ENCODE results near the gene TTLL8. TPM values are rescaled to one million over a fixed set of nuclear protein-coding genes. Genes with fewer than 3 reads are reported as not detected.
"Not testable (repeated sequence)": the region's sequence is repeated elsewhere in the genome, so short reads cannot be mapped to it uniquely, and the experiment has no call there.

The TTLL8 gene
- polyA plus RNA-seq, 1 of the 3 experiments (the other 2 are of a cell fraction), result not detected

DNA sequence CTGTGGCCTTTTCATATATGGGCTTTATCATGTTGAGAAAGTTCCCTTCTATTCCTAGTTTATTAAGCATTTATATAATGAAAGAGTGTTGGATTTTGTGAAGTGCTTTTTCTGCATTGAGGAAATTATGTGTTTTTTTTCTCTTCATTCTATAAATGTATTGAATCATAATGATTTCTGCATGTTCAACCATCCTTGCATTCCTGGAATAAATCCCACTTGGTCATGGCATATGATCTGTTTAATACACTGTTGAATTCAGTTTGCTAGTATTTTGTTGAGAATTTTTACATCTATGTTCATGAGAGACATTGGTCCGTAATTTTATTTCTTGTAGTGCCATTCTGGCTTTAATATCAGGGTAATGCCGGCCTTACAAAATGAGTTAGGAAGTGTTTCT, 71.8 kb downstream of the TTLL8 start:
- Histone ChIP-seq H3K27ac (ENCODE audit: low read depth in 2 of 2, low read length in 1 of 2) (no peak overlapping the region), H3K9me2 (no peaks in the 10 kb centered on the region), H2AFZ (ENCODE audit: low read depth) (no peak overlapping the region), H3K4me2 (no peak overlapping the region), H3K27me3 (ENCODE audit: insufficient read depth) (peaks cover 21% of the 10 kb centered on the region), H3K4me3 (ENCODE audit: low read depth in 2 of 2, low read length in 1 of 2) (no peak overlapping the region), H3K79me2 (ENCODE audit: insufficient read depth) (no peaks in the 10 kb centered on the region), H3K9ac (no peak overlapping the region), H3K9me3 (peaks cover 15% of the 10 kb centered on the region; the same call in 1 of the 2 replicates), H3K4me1 (ENCODE audit: control insufficient read depth in 1 of 2, insufficient read depth in 2 of 2, low read depth in 1 of 2, low read length in 1 of 2) (no peaks in the 10 kb centered on the region; a peak in 1 of 4 replicates), H4K20me1 (ENCODE audit: insufficient read depth) (no peaks in the 10 kb centered on the region), H3K36me3 (replicated peaks in 1 of 2; ENCODE audit: control insufficient read depth in 1 of 2, insufficient read depth in 2 of 2, low read length in 1 of 2) (peaks cover 0 to 3% of the 10 kb centered on the region in 2 experiments), H3F3A (replicated peaks; ENCODE audit: insufficient read depth) (peaks cover 4% of the 10 kb centered on the region)
- CTCF ChIA-PET, result no interaction called here
- 54% methylated on average over 2 of the region's 2 CpGs for WGBS (ENCODE audit: low lambda C conversion rate)
- POLR2A ChIA-PET, result no interaction called here
- DNase-seq, result no peak
- TF ChIP-seq, protein P1, sequence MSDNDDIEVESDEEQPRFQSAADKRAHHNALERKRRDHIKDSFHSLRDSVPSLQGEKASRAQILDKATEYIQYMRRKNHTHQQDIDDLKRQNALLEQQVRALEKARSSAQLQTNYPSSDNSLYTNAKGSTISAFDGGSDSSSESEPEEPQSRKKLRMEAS (IDR thresholded peaks at IDR 0.05; ENCODE audit: low read depth), result no peak
- TF ChIP-seq NFIC (IDR thresholded peaks at IDR 0.05; ENCODE audit: borderline replicate concordance) (no peak), MXI1 (IDR thresholded peaks at IDR 0.05; ENCODE audit: low read depth, low read length) (no peak), FOXM1 (IDR thresholded peaks at IDR 0.05; ENCODE audit: low read depth) (no peak), GABPA (IDR thresholded peaks at IDR 0.05; ENCODE audit: low read depth) (no peak), RFX5 (IDR thresholded peaks at IDR 0.05; ENCODE audit: low read length) (no peak), FOXJ3 (CRISPR knock-in tag; IDR thresholded peaks at IDR 0.05) (no peak), MEF2A (IDR thresholded peaks at IDR 0.05; ENCODE audit: borderline replicate concordance, low read depth) (no peak)
- TF ChIP-seq, protein P2, sequence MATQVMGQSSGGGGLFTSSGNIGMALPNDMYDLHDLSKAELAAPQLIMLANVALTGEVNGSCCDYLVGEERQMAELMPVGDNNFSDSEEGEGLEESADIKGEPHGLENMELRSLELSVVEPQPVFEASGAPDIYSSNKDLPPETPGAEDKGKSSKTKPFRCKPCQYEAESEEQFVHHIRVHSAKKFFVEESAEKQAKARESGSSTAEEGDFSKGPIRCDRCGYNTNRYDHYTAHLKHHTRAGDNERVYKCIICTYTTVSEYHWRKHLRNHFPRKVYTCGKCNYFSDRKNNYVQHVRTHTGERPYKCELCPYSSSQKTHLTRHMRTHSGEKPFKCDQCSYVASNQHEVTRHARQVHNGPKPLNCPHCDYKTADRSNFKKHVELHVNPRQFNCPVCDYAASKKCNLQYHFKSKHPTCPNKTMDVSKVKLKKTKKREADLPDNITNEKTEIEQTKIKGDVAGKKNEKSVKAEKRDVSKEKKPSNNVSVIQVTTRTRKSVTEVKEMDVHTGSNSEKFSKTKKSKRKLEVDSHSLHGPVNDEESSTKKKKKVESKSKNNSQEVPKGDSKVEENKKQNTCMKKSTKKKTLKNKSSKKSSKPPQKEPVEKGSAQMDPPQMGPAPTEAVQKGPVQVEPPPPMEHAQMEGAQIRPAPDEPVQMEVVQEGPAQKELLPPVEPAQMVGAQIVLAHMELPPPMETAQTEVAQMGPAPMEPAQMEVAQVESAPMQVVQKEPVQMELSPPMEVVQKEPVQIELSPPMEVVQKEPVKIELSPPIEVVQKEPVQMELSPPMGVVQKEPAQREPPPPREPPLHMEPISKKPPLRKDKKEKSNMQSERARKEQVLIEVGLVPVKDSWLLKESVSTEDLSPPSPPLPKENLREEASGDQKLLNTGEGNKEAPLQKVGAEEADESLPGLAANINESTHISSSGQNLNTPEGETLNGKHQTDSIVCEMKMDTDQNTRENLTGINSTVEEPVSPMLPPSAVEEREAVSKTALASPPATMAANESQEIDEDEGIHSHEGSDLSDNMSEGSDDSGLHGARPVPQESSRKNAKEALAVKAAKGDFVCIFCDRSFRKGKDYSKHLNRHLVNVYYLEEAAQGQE (IDR thresholded peaks at IDR 0.05; ENCODE audit: low read depth, low read length), result no peak

DNA sequence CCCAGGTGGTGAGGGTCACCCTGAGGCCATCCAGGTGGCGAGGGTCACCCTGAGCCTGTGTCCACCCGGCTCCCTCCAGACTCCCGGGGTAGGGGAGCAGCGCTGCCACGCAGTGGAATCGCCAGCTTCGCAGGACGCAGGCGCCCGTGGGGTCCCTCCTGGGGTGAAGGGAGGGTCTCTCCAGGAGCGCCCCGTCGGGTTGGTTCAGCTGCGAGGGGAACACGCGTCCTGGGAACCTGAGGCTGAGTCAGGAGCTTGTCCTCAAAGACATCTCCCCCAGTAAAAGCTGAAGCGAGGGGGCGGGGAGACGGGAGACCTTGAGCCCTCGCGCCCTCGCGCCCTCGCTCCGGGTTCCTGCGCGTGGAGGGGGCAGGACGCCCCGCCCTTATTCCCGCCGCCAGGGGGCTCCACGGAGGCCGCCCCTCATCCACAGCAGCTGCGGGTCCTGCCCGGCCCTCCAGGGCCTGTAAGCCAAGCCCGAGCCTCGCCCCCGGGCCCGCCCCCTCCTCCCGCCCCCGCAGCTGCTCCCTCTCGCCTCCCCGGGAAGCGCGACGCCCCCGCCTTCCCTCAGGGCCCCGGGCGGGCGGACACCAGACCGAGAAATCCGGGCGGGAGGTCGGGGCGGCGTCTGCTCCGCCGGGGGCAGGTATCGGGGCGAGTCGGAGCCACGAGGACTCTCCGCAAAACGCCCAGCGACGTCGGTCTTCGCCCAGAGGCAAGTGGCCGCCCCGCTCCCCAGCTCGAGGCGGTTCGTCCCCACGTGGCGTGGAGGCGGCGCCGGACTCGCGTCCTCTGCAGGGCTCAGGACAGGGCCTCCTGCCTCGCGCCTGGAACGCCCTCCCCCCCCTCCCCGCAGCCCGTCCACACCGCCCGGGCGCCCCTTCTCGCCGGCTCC, 74.7 kb downstream of the TTLL8 start:
- H3K27ac ChIP-seq (ENCODE audit: low read depth in 2 of 2, low read length in 1 of 2), result no peak overlapping the region
- no peaks in the 10 kb centered on the region for H4K20me1 ChIP-seq (ENCODE audit: insufficient read depth)
- H3K4me3 ChIP-seq (ENCODE audit: low read depth in 2 of 2, low read length in 1 of 2), result no peak overlapping the region
- H3K9me3 ChIP-seq, result peaks cover 9% of the 10 kb centered on the region; the same call in 1 of the 2 replicates
- POLR2A ChIA-PET, result no interaction called here
- TF ChIP-seq YY1 (IDR thresholded peaks at IDR 0.05; ENCODE audit: low read depth), result no peak
- TF ChIP-seq, protein P3, sequence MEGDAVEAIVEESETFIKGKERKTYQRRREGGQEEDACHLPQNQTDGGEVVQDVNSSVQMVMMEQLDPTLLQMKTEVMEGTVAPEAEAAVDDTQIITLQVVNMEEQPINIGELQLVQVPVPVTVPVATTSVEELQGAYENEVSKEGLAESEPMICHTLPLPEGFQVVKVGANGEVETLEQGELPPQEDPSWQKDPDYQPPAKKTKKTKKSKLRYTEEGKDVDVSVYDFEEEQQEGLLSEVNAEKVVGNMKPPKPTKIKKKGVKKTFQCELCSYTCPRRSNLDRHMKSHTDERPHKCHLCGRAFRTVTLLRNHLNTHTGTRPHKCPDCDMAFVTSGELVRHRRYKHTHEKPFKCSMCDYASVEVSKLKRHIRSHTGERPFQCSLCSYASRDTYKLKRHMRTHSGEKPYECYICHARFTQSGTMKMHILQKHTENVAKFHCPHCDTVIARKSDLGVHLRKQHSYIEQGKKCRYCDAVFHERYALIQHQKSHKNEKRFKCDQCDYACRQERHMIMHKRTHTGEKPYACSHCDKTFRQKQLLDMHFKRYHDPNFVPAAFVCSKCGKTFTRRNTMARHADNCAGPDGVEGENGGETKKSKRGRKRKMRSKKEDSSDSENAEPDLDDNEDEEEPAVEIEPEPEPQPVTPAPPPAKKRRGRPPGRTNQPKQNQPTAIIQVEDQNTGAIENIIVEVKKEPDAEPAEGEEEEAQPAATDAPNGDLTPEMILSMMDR (IDR thresholded peaks at IDR 0.05), result peak; percentile 24; the same call in 1 of the 2 replicates
- 18% methylated on average over 24 of the region's 90 CpGs for WGBS (ENCODE audit: low lambda C conversion rate)
- H3K79me2 ChIP-seq (ENCODE audit: insufficient read depth), result no peaks in the 10 kb centered on the region
- DNase-seq, result peak; percentile 69
- no peak overlapping the region for H3K9ac ChIP-seq
- H3F3A ChIP-seq (replicated peaks; ENCODE audit: insufficient read depth), result peaks cover 11% of the 10 kb centered on the region
- H2AFZ ChIP-seq (ENCODE audit: low read depth), result no peak overlapping the region
- peaks cover 21% of the 10 kb centered on the region for H3K27me3 ChIP-seq (ENCODE audit: insufficient read depth)
- no peaks in the 10 kb centered on the region; a peak in 1 of 4 replicates for H3K4me1 ChIP-seq (ENCODE audit: control insufficient read depth in 1 of 2, insufficient read depth in 2 of 2, low read depth in 1 of 2, low read length in 1 of 2)
- no peak overlapping the region for H3K4me2 ChIP-seq
- CTCF ChIA-PET, result interaction anchor here (0.7 to 8.5 kb wide), 5 partner anchors 11 to 44 kb away, joined by 3 to 45 read pairs (median 3); partner anchors contain the start of gene PIM3
- H3K9me2 ChIP-seq, result no peaks in the 10 kb centered on the region
- H3K36me3 ChIP-seq (replicated peaks in 1 of 2; ENCODE audit: control insufficient read depth in 1 of 2, insufficient read depth in 2 of 2, low read length in 1 of 2), result peaks cover 0 to 3% of the 10 kb centered on the region in 2 experiments

DNA sequence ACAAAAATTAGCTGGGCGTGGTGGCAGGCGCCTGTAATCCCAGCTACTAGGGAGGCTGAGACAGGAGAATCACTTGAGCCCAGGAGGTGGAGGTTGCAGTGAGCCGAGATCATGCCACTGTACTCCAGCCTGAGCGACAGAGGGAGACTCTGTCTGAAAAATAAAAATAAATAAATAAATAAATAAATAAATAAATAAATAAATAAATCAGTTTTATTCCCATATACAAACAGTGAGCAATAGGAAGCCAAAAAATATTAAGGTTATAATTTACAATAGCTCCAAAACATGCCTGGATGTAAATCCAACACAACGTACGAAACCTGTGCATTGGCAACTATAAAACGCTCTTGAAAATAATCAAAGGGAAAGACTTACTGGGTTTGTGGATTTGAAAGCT, 76.3 kb downstream of the TTLL8 start:
- CTCF ChIA-PET, result interaction anchor here (0.6 to 8.5 kb wide), 4 partner anchors 12 to 46 kb away, joined by 3 to 45 read pairs (median 4); no protein-coding TSS in a partner anchor
- WGBS (ENCODE audit: low lambda C conversion rate), result 89% methylated on average over 7 of the region's 7 CpGs
- not testable (repeated sequence) for DNase-seq

More for the DNA sequence above, 76.3 kb downstream of the TTLL8 start:
- H2AFZ ChIP-seq (ENCODE audit: low read depth); H3K9ac ChIP-seq; H3K79me2 ChIP-seq (ENCODE audit: insufficient read depth); H3K9me2 ChIP-seq; H3K9me3 ChIP-seq; H3K4me2 ChIP-seq; POLR2A ChIA-PET; H3K4me1 ChIP-seq (ENCODE audit: control insufficient read depth in 1 of 2, insufficient read depth in 2 of 2, low read depth in 1 of 2, low read length in 1 of 2); H3K36me3 ChIP-seq (replicated peaks in 1 of 2; ENCODE audit: control insufficient read depth in 1 of 2, insufficient read depth in 2 of 2, low read length in 1 of 2); H4K20me1 ChIP-seq (ENCODE audit: insufficient read depth); H3K27ac ChIP-seq (ENCODE audit: low read depth in 2 of 2, low read length in 1 of 2); H3K4me3 ChIP-seq (ENCODE audit: low read depth in 2 of 2, low read length in 1 of 2): not testable (repeated sequence)
- H3K27me3 ChIP-seq (ENCODE audit: insufficient read depth), result peaks cover 21% of the 10 kb centered on the region
- peaks cover 12% of the 10 kb centered on the region for H3F3A ChIP-seq (replicated peaks; ENCODE audit: insufficient read depth)
